Measurements from ENCODE around the gene ABITRAM. TPM values are rescaled to one million over a fixed set of nuclear protein-coding genes. Genes with fewer than 3 reads are reported as not detected.
"Not testable (repeated sequence)": the region's sequence is repeated elsewhere in the genome, so short reads cannot be mapped to it uniquely, and the experiment has no call there.

Gene ABITRAM
- polyA plus RNA-seq, 3 donors from 2014 or later, result 7.5 to 24.4 (median 10.6) TPM

DNA sequence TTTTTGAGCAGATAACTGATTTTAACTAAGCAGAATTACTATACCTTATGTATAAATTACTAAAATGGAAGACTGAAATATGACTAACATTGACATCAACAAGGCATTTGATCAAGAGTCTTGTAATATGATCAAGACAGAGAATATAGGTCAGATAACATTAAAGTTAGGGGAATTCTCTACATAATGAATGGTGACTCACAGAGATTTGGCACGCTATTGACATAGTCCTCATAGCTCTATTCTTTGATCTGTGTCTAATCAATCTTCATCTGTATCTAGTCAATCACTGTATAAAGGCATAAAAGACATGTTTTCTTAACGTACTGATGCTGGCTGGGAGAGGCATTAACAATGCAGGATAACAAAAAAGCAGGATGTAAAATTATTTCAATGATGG, 17.4 kb downstream of the ABITRAM start:
- Mint-ChIP-seq H3K4me3 (no peak overlapping the region), H3K36me3 (peaks cover 0 to under 1% (median 0%) of the 10 kb centered on the region in 3 donors), H3K4me1 (no peaks in the 10 kb centered on the region), H3K27me3 (ENCODE audit: low read depth in 3 of 3) (peaks cover 0 to 3% (median 0%) of the 10 kb centered on the region in 3 donors), H3K27ac (no peak overlapping the region), H3K9me3 (no peaks in the 10 kb centered on the region)
- DNase-seq, result no peak

DNA sequence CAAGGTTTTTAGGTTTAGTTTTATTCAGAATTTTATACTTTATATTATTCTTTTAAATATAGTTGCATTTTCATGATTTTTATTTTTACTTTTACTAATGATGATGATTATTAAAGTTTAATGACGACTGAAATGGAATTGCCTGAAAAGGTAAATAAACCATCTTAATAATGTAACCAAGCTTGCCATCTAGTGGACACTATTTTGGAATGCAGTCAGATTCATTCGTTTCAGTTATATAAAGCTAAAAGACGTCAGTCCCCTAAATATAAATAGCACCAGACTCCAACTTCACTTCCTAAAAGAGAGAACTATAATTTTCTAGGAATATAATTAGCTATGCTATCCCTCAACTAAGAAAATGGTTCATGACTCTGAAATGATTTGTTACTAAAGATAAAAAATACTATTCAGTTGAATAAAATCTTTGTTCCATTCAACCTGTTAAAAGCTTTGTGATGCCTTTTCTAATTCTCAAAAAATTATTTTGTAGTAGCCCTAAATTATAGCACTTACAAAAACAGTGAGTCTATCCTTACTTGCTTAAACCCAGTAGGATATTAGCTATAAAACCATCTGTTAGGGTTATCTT, 19.9 kb downstream of the ABITRAM start:
- H3K4me3 Mint-ChIP-seq, result no peak overlapping the region
- H3K4me1 Mint-ChIP-seq, result no peaks in the 10 kb centered on the region
- peak in 2 of 3 donors; percentile 14 to 23 for DNase-seq
- H3K36me3 Mint-ChIP-seq, result no peaks in the 10 kb centered on the region
- no peak overlapping the region for H3K27ac Mint-ChIP-seq
- H3K9me3 Mint-ChIP-seq, result no peaks in the 10 kb centered on the region
- peaks cover 0 to 3% (median 0%) of the 10 kb centered on the region in 3 donors for H3K27me3 Mint-ChIP-seq (ENCODE audit: low read depth in 3 of 3)

DNA sequence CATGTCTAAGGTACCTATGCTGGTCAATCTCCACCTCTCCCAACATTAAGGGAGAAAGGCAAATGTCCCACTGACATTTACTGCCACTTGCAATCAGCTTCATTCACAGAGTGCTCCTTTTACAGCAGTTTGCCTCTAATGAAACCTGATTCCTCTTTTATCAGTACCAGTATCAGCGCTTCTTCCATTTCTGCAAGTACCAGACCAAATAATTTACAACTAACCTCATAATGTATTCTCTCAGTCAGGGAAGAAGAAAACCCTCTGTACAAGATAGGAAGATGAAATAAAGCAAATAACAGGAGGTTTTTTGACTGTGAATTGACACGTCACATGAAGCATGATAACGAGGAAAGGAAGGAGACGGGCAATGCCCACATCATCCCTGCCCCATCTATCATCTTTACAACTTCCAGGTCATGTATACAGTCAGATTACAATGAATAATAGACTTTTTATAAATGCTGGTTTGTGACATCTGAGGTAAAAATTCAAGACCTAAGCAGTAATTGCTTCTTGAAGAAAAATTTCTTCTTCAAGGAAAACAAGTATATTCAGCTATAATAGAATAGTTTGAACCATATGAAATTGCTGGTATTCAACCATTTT, 21.9 kb downstream of the ABITRAM start:
- no peaks in the 10 kb centered on the region for H3K36me3 Mint-ChIP-seq
- DNase-seq, result no peak
- H3K27ac Mint-ChIP-seq, result no peak overlapping the region
- H3K9me3 Mint-ChIP-seq, result no peaks in the 10 kb centered on the region
- peaks cover 0 to 3% (median 0%) of the 10 kb centered on the region in 3 donors for H3K27me3 Mint-ChIP-seq (ENCODE audit: low read depth in 3 of 3)
- H3K4me3 Mint-ChIP-seq, result no peak overlapping the region
- no peaks in the 10 kb centered on the region for H3K4me1 Mint-ChIP-seq

DNA sequence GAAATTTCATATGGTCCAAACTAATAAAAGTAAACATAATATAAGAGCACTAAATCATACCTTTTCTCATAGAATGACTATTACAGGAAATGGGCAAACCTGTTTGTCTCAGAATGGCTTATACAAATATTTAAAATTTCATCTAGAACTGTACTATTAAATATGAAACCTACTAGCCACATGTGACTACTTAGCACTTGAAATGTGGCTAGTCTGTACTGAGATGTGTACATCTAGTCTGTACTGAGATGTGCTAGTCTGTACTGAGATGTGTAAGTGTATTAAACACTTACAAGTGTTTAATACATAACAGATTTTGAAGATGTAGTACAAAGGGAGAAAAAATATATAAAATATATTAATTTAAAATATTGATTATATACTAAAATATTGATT, 22.4 kb downstream of the ABITRAM start:
- no peak for DNase-seq
- peaks cover 0 to 3% (median 0%) of the 10 kb centered on the region in 3 donors for H3K27me3 Mint-ChIP-seq (ENCODE audit: low read depth in 3 of 3)
- H3K4me1 Mint-ChIP-seq, result no peaks in the 10 kb centered on the region
- no peak overlapping the region for H3K4me3 Mint-ChIP-seq
- no peaks in the 10 kb centered on the region for H3K36me3 Mint-ChIP-seq
- no peaks in the 10 kb centered on the region for H3K9me3 Mint-ChIP-seq
- H3K27ac Mint-ChIP-seq, result no peak overlapping the region

DNA sequence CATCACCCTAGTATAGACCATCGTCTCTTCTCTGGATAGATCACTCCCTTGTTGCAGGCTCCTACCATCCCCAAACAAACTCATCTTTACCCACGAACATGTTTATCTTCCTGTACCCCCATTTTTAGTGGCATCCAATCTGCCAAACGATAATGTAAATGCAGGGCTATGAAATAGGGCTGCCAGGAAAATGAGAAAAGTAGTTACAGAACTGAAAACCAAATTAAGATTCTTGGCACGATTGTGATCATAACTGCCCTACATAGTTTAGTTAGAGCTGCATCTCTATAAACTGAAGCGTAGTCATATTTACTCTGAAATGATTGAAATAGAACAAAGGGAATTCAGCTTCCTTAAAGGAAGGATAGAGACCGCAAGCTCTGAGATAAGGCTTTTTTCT, 26.1 kb downstream of the ABITRAM start:
- Mint-ChIP-seq H3K4me1 (no peaks in the 10 kb centered on the region), H3K27ac (no peak overlapping the region), H3K9me3 (no peaks in the 10 kb centered on the region), H3K27me3 (ENCODE audit: low read depth in 3 of 3) (peaks cover 0 to 3% (median 0%) of the 10 kb centered on the region in 3 donors), H3K4me3 (no peak overlapping the region), H3K36me3 (no peaks in the 10 kb centered on the region)
- no peak for DNase-seq

DNA sequence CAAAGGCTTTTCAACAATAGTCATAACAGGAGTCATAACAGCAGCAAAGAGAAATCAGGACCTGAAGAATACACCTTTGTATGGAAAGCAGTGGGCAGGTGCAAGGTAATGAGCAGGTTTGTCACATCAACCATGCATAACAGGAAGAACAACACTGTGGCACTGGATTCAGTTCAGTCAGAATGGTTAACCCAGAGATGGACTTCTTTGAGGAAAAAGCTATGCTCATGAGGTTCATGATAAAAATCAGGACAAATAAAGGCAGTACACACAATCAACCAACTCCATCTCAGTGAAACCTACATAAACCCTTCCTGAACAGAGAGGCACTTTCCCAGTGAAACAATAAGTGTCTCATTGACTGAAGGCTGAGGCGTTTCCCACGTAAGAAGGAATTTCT, 27.0 kb downstream of the ABITRAM start:
- H3K27me3 Mint-ChIP-seq (ENCODE audit: low read depth in 3 of 3), result peaks cover 0 to under 1% (median 0%) of the 10 kb centered on the region in 3 donors
- no peak overlapping the region for H3K4me3 Mint-ChIP-seq
- no peak overlapping the region for H3K27ac Mint-ChIP-seq
- H3K36me3 Mint-ChIP-seq, result no peaks in the 10 kb centered on the region
- no peaks in the 10 kb centered on the region for H3K4me1 Mint-ChIP-seq
- no peaks in the 10 kb centered on the region for H3K9me3 Mint-ChIP-seq
- DNase-seq, result no peak

DNA sequence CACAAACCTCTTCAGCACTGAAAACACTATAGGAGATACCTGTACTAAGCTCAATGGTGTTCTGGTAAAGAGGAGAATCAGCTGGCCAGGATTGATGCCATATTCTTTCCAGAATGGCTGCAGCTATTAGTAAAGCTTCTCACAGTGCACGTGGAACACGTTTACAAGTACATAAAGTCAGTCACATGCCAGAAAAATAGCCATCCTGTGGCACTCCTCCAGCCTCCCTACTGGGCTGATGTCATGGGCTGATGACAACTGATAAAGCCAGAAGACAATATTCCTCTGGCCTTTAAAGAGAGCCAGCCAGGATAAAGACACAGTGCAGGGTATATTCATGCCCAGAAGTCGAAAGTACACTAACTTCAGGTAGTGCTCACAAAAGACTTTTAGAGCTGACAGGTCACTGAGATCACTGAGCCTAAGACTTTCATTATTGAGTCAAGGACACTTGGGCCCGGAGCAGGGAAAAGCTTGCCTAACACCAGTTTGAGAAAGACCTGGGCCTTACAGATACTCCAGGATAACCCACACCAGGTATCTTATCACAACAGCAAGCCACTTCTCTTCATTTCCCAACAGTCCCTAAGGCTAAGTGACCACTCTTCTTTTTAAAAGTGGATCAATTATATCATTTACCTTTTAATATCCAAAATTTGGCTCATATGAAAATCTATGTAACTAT, 29.4 kb downstream of the ABITRAM start:
- Mint-ChIP-seq H3K27me3 (ENCODE audit: low read depth in 3 of 3) (no peaks in the 10 kb centered on the region), H3K9me3 (no peaks in the 10 kb centered on the region), H3K27ac (no peak overlapping the region), H3K4me1 (no peaks in the 10 kb centered on the region), H3K36me3 (no peaks in the 10 kb centered on the region), H3K4me3 (no peak overlapping the region)
- no peak for DNase-seq

DNA sequence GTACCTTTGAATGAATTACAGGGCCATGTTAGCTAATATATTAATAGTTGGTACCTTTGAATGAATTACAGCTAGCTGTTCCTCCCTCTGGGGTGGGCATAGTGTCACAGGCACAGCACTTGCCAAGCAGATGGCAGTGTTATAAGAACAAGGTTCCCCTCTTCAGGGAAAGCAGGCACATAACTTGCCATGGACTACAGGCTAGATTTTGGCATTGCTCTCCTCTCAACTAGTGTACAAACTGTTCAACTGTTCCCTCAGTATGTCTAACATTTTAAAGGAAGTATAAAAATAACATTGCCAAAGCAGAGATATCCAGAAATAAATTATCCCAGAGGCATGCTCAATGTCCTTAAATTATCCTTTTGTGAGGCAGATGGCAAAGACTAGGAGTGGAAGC, 33.7 kb downstream of the ABITRAM start:
- Mint-ChIP-seq H3K27ac (no peak overlapping the region), H3K27me3 (ENCODE audit: low read depth in 3 of 3) (no peaks in the 10 kb centered on the region), H3K4me1 (no peaks in the 10 kb centered on the region), H3K4me3 (no peak overlapping the region), H3K9me3 (no peaks in the 10 kb centered on the region), H3K36me3 (peaks cover 0 to 7% (median 5%) of the 10 kb centered on the region in 3 donors)
- no peak for DNase-seq

DNA sequence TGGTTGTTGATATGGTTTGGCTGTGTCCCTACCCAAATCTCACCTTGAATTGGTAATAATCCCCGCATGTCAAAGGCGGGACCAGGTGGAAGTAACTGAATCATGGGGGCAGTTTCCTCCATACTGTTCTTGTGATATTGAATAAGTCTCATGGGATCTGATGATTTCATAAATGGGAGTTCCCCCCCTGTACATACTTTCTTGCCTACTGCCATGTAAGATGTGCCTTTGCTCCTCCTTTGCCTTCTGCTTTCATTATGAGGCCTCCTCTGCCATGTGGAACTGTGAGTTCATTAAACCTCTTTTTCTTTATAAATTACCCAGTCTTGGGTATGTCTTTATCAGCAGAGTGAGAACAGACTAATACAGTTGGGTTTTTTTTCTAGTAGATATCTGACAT, 37.2 kb downstream of the ABITRAM start:
- not testable (repeated sequence) for H3K4me3 Mint-ChIP-seq; H3K36me3 Mint-ChIP-seq; H3K27me3 Mint-ChIP-seq (ENCODE audit: low read depth in 3 of 3); H3K4me1 Mint-ChIP-seq; H3K9me3 Mint-ChIP-seq; DNase-seq
- peak overlapping the region in 1 of 6 donors; percentile 5 for H3K27ac Mint-ChIP-seq

DNA sequence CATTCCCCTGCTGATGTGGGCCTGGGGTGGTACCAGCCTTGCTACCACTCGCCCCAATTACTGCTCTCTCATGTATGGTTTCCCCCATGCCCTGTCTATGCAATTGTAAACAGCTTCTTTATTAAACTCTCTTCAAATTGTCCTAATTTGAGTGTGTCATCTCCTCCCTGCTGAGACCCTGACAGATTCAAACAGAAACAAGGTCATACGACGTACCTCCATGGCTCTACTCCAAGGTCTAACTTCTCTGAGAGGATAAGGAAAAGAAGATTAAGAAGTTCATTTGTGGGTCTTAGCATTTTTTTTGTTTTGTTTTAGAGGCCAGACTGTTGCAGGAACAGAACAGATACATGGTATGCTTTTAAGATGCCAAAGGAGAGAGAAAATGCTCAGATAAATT, 38.0 kb downstream of the ABITRAM start:
- DNase-seq, result no peak
- Mint-ChIP-seq H3K4me1 (no peaks in the 10 kb centered on the region), H3K36me3 (peaks cover 0 to 7% (median 5%) of the 10 kb centered on the region in 3 donors), H3K9me3 (no peaks in the 10 kb centered on the region), H3K27ac (no peak overlapping the region), H3K27me3 (ENCODE audit: low read depth in 3 of 3) (no peaks in the 10 kb centered on the region), H3K4me3 (no peak overlapping the region)

DNA sequence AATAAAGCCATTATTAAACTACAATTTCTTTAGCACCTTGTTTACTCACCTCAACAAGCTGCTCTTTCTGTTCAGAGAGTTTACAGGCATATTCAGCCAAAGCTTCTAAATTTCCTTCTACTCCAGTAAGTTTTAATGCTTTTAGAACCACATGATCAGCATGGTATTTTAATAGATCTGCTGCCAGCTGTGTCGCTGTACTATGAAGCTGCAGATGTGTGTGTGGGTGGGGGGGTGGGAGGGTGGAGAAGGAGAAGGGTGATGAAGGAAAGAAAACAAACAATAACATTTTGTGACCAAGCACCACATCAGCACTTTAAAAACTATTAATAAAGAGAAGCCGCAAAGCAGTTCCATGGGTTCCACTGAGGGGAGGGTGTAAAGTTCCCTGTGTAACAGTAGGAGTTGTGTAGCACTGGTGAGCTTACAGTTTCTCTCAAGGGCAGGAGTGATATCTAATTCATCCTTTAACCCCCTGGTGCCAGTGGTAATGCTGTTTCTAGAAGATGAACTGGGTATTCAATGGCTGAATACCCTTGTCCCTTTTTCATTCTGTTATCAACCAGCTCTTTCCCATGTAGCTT, 38.5 kb downstream of the ABITRAM start:
- no peak overlapping the region for H3K27ac Mint-ChIP-seq
- H3K4me1 Mint-ChIP-seq, result no peaks in the 10 kb centered on the region
- DNase-seq, result no peak
- peaks cover 0 to 7% (median 5%) of the 10 kb centered on the region in 3 donors for H3K36me3 Mint-ChIP-seq
- no peak overlapping the region for H3K4me3 Mint-ChIP-seq
- no peaks in the 10 kb centered on the region for H3K27me3 Mint-ChIP-seq (ENCODE audit: low read depth in 3 of 3)
- H3K9me3 Mint-ChIP-seq, result no peaks in the 10 kb centered on the region

DNA sequence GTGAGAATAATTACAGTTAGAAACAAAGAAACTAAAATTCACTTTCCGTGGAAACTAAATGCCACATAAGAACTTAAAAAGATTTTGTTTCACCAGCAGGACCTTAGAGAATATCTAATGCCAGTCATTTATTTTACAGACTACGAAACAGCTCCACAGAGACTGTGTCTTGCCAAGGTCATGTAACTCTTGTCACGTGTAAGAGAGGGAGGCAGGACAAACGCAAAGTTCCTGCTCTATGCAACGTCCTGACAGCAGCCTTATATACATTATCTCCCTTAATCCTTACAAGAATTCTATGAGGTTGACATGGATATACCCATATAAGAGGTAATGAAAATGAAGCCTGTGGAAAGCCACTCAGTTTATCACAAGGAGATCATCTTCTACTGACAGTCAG, 39.7 kb downstream of the ABITRAM start:
- no peak overlapping the region for H3K27ac Mint-ChIP-seq
- DNase-seq, result no peak
- no peaks in the 10 kb centered on the region for H3K9me3 Mint-ChIP-seq
- peaks cover 0 to 7% (median 5%) of the 10 kb centered on the region in 3 donors for H3K36me3 Mint-ChIP-seq
- peaks cover 0 to 1% (median 0%) of the 10 kb centered on the region in 3 donors for H3K27me3 Mint-ChIP-seq (ENCODE audit: low read depth in 3 of 3)
- H3K4me1 Mint-ChIP-seq, result no peaks in the 10 kb centered on the region
- H3K4me3 Mint-ChIP-seq, result no peak overlapping the region

DNA sequence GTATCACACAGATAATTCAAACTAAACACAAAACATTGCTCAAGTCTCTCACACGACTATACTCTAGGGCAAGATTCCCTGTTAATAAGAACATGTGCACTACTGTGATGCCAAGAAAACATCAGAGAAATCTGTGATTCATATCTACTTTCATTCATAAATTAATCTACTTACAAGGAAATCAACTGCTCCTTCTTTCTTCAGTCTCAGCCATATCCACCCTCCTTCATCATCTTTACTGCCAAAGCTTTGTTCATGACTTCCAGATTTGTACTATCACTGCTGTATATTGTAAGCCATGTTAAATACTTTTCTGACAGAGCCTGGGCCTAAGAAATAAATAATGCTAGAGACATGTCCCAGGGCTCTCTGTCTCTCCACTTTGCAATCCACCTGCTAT, 44.0 kb downstream of the ABITRAM start:
- Mint-ChIP-seq H3K4me1 (no peaks in the 10 kb centered on the region), H3K27me3 (ENCODE audit: low read depth in 3 of 3) (peaks cover 0 to 1% (median 0%) of the 10 kb centered on the region in 3 donors), H3K36me3 (no peaks in the 10 kb centered on the region), H3K9me3 (no peaks in the 10 kb centered on the region), H3K27ac (no peak overlapping the region), H3K4me3 (no peak overlapping the region)
- DNase-seq, result no peak

DNA sequence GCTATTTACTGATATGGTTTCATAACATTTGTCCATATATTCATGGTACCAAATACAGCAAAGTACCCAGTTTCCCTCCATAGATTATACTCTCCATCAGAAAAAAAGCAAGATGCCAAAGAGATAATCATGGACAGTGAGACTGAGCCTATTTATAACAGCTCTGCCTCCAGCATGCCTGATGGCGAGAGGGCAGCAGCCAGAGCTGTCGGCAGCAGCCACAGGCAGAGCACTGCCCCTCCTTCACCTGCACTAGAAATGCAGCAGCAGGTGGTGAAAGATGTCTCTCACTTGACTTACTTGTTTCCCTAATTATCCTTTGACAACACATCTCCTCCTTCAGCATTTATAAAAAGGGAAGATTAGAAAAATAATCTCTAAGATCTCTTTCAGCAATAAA, 46.7 kb downstream of the ABITRAM start:
- H3K36me3 Mint-ChIP-seq, result no peaks in the 10 kb centered on the region
- no peak overlapping the region for H3K27ac Mint-ChIP-seq
- H3K4me3 Mint-ChIP-seq, result no peak overlapping the region
- DNase-seq, result no peak
- no peaks in the 10 kb centered on the region for H3K9me3 Mint-ChIP-seq
- H3K27me3 Mint-ChIP-seq (ENCODE audit: low read depth in 3 of 3), result peaks cover 0 to 1% (median 0%) of the 10 kb centered on the region in 3 donors
- H3K4me1 Mint-ChIP-seq, result no peaks in the 10 kb centered on the region

Data from immature natural killer cell (primary cell).